Stimulated activated CD8-positive, alpha-beta memory T cell treated with anti-CD3 and anti-CD28 coated beads, Interleukin-7, amount 100 ng/mL, for 24 hours (primary cell): Measurements from ENCODE around the gene KRTAP19-8.

ENCODE experiments used
- DNase-seq: peaks from one replicate; pipeline ENCODE4 v3.0.0-alpha.2; 2020; ENCODE audit warnings: low read depth

KRTAP19-8 gene

DNA sequence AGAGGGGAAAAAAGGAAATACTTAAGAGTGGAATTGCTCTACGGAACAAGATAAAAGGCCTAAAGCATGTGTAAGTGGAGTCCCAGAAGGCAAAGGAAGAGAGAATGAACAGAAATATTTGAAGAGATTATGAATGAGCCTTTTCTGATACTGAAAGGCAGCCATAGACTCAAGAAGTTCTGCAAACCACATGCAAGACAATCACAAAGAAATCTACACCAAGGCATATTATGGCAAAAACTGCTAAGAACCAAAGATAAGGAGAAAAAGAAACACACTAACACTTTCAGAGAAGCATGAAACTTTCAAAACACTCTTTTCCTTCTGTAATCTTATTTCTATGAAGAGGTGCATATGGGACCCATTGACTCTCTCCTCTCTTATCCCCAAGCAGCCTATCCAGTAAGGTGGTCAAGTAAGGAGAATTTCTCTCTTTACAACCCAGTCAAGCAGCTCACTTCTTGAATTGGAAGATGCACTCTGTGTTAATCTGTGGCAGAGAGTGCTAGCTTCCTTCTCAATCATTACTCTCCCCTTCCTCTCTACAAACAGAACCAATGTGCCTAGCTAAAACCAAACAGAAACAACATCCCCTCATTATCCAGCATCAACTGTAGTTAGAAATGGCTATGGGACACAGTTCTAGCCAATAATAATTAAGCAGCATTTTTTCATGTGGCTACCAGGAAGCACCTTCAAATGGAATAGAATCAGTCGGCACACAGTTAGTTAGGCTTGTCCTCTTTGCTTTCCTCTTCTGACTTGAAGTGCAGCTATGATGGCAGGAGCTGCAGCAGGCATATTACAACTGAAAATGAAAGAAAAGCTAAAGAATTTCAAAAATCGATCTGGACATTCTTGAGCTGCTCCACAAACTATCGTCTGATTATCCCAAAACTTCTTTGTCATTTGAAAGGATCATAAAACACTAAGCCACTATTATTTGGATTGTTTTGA, 25.9 kb downstream of the KRTAP19-8 start:
- no peak for DNase-seq

DNA sequence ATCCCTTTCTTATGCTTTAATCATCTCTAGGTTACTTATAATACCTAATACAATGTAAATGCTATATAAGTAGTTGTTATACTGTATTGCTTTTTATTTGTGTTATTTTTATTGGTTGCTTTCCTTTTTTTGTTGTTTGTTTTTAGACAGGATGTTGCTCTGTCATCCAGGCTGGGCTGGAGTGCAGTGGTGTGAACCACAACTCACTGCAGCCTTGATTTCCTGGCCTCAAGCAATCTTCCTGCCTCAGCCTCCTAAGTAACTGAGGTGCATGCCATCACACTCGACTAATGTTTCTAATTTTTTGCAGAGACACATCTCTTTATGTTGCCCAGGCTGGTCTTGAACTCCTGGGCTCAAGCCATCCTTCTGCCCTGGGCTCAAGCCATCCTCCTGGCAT, 26.9 kb downstream of the KRTAP19-8 start:
- DNase-seq = no peak

DNA sequence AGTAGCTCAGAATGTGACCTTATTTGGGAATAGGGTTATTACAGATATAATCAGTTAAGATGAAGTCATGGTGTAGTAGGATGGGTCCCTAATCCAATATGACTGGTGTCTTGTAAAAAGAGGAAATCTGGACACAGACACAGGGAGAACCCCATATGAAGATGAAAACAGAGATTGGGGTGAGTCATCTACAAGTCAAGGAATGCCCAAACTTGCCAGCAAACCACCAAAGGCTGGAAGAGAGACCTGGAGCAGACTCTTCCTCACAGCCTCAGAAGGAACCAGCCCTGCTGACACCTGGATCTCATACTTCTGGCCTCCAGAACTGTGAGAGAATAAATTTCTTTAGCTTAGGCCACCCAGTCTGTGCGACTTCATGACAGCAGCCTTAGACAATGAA, 29.9 kb downstream of the KRTAP19-8 start:
- DNase-seq = no peak

DNA sequence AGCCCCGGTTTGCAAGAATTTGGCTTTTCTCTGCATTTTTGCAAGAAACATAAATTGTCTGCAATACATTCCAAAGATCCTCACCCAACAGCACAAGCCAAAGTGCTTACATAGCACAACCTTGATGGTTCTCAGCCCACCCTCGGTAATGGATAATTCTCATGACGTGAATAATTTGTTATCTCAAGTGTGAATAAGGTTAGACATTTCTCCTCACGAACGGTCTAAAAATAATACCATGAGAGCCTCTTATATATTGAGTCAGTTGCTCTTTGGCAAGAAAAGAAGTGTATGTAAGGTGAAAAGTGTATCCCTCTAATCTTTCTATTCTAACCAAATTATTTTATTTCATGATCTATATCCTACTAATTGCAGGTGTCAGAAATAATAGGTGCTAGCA, 33.3 kb downstream of the KRTAP19-8 start:
- no peak for DNase-seq

- DNase-seq = no peak
Measured at GRCh38 chr21:31003471-31003870, 34.8 kb downstream of the KRTAP19-8 start.

DNA sequence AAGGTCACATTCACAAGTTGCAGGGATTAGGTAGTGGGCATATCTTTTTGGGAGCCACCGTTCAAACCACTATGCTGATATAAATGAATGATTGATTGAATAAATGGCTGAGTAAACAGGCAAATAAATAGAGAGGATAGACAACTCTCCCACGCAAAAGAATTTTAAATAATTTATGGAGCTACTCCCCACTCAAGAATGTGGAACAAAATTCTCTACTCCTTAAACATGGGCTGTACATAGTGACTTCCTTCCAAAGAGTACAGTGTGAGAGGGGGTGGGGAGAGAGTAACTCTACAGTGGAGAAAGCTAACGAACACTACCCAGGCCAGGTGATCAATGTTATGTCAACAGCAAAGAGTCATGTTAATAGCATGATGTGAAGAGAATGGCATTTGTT, 40.7 kb downstream of the KRTAP19-8 start:
- DNase-seq = no peak

DNA sequence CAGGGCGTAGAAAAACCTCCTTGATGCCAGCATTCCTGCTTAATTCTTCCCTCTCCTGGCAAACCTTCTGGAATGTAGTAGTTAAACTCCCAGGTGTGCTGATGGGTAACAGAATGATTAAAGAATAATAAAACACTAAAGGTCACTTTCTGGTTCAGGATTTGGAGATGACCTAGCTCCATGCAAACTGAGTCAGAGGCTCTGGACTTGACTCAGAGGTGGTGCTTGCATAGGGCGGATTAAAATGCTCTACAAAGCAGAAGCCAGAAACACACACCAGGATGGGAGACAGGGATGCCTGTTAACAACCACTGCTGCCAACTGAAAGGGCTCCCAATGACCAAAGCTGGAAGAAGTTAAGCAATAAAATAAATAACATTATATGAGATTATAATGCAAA, 41.5 kb downstream of the KRTAP19-8 start:
- DNase-seq = no peak

DNA sequence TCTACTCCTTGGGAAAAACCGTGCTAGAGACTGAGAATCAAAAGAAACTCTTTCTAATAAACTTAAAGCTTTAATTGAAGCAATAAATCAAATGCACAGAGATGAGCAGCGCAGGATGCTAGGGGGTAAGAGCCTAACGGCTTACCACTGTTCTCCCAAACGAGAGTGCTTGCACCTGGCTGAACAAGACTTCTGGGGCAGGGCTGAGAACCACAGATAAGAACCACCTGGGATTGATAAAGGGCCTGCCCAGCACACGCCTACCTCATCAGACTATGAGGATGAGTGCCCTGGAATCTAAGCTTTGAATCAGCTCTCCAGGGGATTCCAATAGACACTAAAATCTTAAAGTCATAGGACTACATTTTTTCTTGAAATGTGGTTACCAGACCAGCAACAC, 43.3 kb downstream of the KRTAP19-8 start:
- DNase-seq = no peak

- no peak for DNase-seq
Measured at GRCh38 chr21:30990514-30991262, 47.6 kb downstream of the KRTAP19-8 start.

DNA sequence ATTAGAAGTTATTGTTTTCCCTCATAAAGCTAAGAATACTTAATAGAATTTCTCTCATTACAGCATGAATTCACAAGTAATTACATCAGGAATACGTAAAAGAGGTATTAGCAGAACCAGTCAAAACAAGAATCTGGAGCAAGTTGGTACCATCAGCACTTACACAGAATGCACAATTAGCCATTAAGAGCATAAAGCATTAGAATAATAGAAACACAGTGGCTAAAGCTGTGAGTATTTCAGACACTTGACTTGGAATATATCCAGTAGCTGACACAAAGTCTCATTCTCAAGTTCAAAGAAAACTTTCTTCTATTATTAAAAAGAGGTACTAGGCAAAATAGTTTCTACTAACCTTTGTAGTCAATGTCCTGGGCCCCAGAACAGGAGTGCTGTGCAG, 49.6 kb downstream of the KRTAP19-8 start:
- DNase-seq = no peak
